Esophagus muscularis mucosa (tissue), 4 donors: ENCODE results near the gene NIP7. TPM values are rescaled to one million over a fixed set of nuclear protein-coding genes. Genes with fewer than 3 reads are reported as not detected.
A peak's percentile ranks its signal among the peaks of the same experiment; 100 is the strongest.

Source experiments
- DNase-seq: peaks from one replicate; pipeline ENCODE4 v3.0.0-alpha.2; 2017; ENCODE audit errors: extremely low spot score
- H3K27ac ChIP-seq, 4 donors: fragments of 200-600 bp; sonication (generic); replicated peaks in 1 of 4; 1 replicate in 3 of 4; 2 replicates in 1 of 4; pipeline ENCODE4 v1.5.1; 2016 to 2019; ENCODE audit warnings: mild to moderate bottlenecking in 1 of 4
- H3K27me3 ChIP-seq, 4 donors: fragments of 200-600 bp; sonication (generic); one replicate each; pipeline versions ENCODE4 v1.5.1 to v1.6.0; 2016 to 2019
- H3K36me3 ChIP-seq, 4 donors: fragments of 200-600 bp; sonication (generic); one replicate each; pipeline ENCODE4 v1.5.1; 2016 to 2019
- H3K4me1 ChIP-seq, 4 donors: fragments of 200-600 bp; sonication (generic); one replicate each; pipeline ENCODE4 v1.5.1; 2016 to 2019
- H3K4me3 ChIP-seq, 4 donors: fragments of 200-600 bp; sonication (generic); 1 replicate in 2 of 4; 2 replicates in 2 of 4; pipeline ENCODE4 v1.5.1; 2016 to 2019; ENCODE audit warnings: mild to moderate bottlenecking in 4 of 4, moderate library complexity in 1 of 4
- H3K9me3 ChIP-seq, 4 donors: fragments of 200-600 bp; sonication (generic); 1 replicate in 3 of 4; 2 replicates in 1 of 4; pipeline ENCODE4 v1.5.1; 2016 to 2019
- EP300 ChIP-seq: sonication (generic); formaldehyde crosslinking; IDR thresholded peaks from one replicate; pipeline ENCODE4 v1.6.1; 2017; ENCODE audit warnings: antibody characterized with exemption
- POLR2A ChIP-seq: fragments of 450-650 bp; IDR thresholded peaks from one replicate; pipeline ENCODE4 v1.6.1; 2017; ENCODE audit warnings: antibody characterized with exemption, moderate library complexity, mild to moderate bottlenecking, low read depth
- POLR2AphosphoS5 ChIP-seq, 2 donors: sonication (generic); formaldehyde crosslinking; IDR thresholded peaks; one replicate each; pipeline ENCODE4 v1.6.1; 2017; ENCODE audit warnings: antibody characterized with exemption in 2 of 2
- WGBS: methylation state at CpG from one replicate; pipeline ENCODE4 v1.1.5; 2018; 5-methylcytosine and 5-hydroxymethylcytosine counted together
- intact Hi-C: fragments of 100-400 bp; cut with DNase I; formaldehyde crosslinking; loops from one replicate; pipeline ENCODE4 v1.15.1; 2023
- total RNA-seq, 4 donors: library from RNA; depleted of rRNA; stranded (reverse); fragments of >200 nt; gene quantifications; one replicate each; pipeline versions ENCODE4 v1.1.0 to v1.2.1, GENCODE V29; 2016
- TF ChIP-seq, protein P1 (sequence below), 3 experiments: fragments of 200-600 bp in 2 of 3; fragments of 450-650 bp in 1 of 3; sonication (generic) in 2 of 3; IDR thresholded peaks; one replicate each; pipeline ENCODE4 v1.5.1; 2017 to 2019; ENCODE audit warnings: antibody characterized with exemption in 3 of 3, mild to moderate bottlenecking in 2 of 3, moderate library complexity in 1 of 3

Gene NIP7
- total RNA-seq, 4 donors from 2014 or later, result 7.9 to 18.2 (median 11.3) TPM

DNA sequence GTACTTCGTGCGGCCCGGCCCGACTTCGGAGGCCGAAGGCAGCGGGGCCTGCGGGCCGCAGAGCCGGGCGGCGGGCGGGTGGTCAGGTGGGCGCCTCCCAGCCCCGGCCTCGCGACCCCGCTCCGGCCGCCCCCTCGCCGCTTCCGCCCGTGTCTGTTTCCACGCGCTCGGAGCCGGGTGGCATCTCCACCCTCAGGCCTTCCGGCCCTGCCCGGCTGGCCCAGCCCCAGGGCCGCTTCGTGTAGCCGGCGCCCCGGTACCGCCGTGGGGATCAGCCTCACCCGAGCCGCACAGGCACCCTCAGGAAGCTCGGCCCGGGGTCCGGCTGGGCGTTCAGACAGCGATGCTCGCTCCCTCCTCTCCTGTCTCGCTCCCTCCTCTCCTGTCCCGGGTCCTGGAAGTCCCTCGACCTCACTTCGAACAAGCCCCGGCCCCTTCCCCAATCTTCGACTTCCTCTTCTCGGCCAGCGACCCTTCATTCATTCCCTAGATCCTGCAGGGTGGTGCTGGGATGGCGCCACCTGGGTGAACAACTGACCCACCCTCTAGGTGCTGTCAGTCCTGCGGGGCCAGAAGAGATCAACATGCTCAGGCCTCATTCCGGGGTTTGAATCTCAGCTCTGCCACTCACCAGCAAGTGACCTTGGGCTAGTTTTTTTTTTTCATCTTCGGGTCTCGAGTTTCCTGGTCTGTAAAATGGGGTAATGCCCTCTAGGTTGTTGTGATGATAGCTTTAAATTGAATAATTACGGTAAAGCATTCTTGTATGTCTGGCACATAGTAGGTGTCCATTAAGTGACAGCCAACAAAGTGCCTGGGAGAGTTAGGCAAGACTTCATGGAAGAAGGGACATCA is 27.8 kb upstream of the NIP7 start:
- intact Hi-C loops, result no loop called here
- peak overlapping the region; percentile 82 to 94 (median 91) for H3K27ac ChIP-seq

DNA sequence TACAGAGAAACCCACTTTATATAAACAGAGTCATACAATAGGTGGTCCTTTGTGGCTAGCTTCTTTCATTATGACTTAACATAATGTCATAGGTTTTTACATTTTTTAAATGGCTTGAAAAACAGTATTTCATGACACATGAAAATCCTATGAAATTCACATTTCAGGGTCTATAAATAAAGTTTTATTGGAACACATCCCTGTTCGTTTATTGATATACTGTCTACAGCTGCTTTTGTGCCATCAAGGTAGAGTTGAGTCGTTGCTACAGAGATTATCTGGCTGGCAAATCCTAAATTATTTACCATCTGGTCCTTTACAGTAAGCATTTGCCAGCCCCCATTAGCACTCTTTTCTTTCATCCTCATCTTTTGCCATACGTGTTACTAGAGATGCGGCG is 26.1 kb upstream of the NIP7 start:
- Histone ChIP-seq H3K36me3 (peaks cover 35 to 54% (median 50%) of the 10 kb centered on the region in 4 donors), H3K4me1 (peaks cover 21 to 43% (median 35%) of the 10 kb centered on the region in 4 donors), H3K27ac (no peak overlapping the region), H3K4me3 (no peak overlapping the region), H3K27me3 (no peaks in the 10 kb centered on the region), H3K9me3 (no peaks in the 10 kb centered on the region)
- DNase-seq, result no peak
- 93% methylated on average over 5 of the region's 5 CpGs for WGBS
- intact Hi-C loops, result no loop called here
- TF ChIP-seq EP300, result no peak
- TF ChIP-seq, protein P1, sequence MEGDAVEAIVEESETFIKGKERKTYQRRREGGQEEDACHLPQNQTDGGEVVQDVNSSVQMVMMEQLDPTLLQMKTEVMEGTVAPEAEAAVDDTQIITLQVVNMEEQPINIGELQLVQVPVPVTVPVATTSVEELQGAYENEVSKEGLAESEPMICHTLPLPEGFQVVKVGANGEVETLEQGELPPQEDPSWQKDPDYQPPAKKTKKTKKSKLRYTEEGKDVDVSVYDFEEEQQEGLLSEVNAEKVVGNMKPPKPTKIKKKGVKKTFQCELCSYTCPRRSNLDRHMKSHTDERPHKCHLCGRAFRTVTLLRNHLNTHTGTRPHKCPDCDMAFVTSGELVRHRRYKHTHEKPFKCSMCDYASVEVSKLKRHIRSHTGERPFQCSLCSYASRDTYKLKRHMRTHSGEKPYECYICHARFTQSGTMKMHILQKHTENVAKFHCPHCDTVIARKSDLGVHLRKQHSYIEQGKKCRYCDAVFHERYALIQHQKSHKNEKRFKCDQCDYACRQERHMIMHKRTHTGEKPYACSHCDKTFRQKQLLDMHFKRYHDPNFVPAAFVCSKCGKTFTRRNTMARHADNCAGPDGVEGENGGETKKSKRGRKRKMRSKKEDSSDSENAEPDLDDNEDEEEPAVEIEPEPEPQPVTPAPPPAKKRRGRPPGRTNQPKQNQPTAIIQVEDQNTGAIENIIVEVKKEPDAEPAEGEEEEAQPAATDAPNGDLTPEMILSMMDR (IDR thresholded peaks at IDR 0.05), result no peak
- TF ChIP-seq POLR2A, result no peak
- no peak for TF ChIP-seq POLR2AphosphoS5 (IDR thresholded peaks at IDR 0.05)

More for the DNA sequence above, 27.8 kb upstream of the NIP7 start:
- H3K36me3 ChIP-seq, result peaks cover 19 to 37% (median 34%) of the 10 kb centered on the region in 4 donors
- 2% methylated on average over 26 of the region's 59 CpGs for WGBS
- no peaks in the 10 kb centered on the region for H3K9me3 ChIP-seq
- peaks cover 21 to 43% (median 35%) of the 10 kb centered on the region in 4 donors for H3K4me1 ChIP-seq
- no peak for DNase-seq
- no peak for TF ChIP-seq POLR2A
- no peak for TF ChIP-seq EP300
- no peaks in the 10 kb centered on the region for H3K27me3 ChIP-seq
- peak overlapping the region; percentile 76 to 97 (median 86) for H3K4me3 ChIP-seq

DNA sequence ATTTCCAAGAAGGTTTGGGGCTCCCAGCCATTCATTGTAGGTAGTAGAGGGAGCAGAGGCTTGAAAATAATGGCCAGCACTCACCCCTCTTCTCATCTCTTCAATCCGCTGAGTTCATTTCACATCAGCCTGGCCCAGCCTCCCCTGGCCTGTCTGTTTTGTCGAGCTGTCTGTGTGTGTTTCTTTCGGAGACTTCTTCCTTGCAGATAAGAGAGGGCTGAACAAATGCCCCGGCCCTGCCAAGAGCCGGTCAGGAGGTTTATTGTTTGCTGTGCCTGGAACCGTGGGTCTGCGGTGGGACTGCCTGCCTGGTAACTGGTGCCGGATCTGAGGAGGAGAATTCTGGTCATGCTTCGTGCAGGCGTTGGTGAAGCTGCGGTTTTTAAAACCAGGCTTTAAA is 25.0 kb upstream of the NIP7 start:
- TF ChIP-seq POLR2A (no peak), EP300 (no peak), POLR2AphosphoS5 (IDR thresholded peaks at IDR 0.05) (no peak)
- TF ChIP-seq, protein P1 (IDR thresholded peaks at IDR 0.05), result no peak
- peaks cover 45 to 65% (median 61%) of the 10 kb centered on the region in 4 donors for H3K36me3 ChIP-seq
- 87% methylated on average over 10 of the region's 11 CpGs for WGBS
- no peak overlapping the region for H3K27ac ChIP-seq
- intact Hi-C loops, result no loop called here
- H3K4me1 ChIP-seq, result peaks cover 21 to 43% (median 35%) of the 10 kb centered on the region in 4 donors
- H3K27me3 ChIP-seq, result no peaks in the 10 kb centered on the region
- H3K9me3 ChIP-seq, result no peaks in the 10 kb centered on the region
- no peak for DNase-seq
- no peak overlapping the region for H3K4me3 ChIP-seq

DNA sequence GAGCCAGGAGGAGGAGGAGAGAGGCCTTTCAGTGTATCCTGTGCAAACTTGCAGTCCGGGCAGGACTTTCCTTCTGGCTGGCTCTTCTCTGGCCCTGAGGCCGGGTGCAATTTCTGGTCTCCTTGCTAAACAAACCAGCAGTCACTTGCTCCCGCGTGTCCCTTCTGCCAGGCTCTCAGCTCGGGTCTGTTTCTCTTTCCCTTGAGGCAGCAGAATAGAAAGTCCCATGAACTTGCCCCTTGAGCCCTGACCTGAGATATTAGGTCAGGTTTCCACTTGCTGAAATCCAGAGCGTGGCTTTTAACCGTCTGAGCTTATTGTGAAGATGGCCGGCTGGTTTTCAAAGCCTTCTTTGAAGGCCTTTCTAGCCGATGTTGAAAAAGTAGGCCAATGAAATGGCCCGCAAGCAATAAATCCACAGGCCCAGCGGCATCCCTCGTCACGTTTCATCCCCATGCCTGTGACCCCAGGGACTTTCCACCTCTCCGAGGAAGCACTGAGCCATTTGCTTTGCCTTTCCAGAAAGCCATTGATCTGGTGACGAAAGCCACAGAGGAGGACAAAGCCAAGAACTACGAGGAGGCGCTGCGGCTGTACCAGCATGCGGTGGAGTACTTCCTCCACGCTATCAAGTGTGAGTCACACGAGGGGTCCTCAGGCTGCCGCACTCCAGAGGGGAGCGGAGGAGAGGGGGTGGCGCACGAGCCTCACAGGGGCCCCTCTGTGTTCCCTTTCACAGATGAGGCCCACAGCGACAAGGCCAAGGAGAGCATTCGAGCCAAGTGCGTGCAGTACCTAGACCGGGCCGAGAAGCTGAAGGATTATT is 23.9 kb upstream of the NIP7 start:
- Histone ChIP-seq H3K27me3 (no peaks in the 10 kb centered on the region), H3K27ac (no peak overlapping the region), H3K9me3 (no peaks in the 10 kb centered on the region), H3K36me3 (peaks cover 57 to 77% (median 72%) of the 10 kb centered on the region in 4 donors), H3K4me3 (no peak overlapping the region), H3K4me1 (peaks cover 21 to 38% (median 31%) of the 10 kb centered on the region in 4 donors)
- intact Hi-C loops, result no loop called here
- no peak for DNase-seq
- 94% methylated on average over 26 of the region's 30 CpGs for WGBS
- no peak for TF ChIP-seq POLR2A
- no peak for TF ChIP-seq POLR2AphosphoS5 (IDR thresholded peaks at IDR 0.05)
- no peak for TF ChIP-seq EP300
- TF ChIP-seq, protein P1 (IDR thresholded peaks at IDR 0.05), result no peak

DNA sequence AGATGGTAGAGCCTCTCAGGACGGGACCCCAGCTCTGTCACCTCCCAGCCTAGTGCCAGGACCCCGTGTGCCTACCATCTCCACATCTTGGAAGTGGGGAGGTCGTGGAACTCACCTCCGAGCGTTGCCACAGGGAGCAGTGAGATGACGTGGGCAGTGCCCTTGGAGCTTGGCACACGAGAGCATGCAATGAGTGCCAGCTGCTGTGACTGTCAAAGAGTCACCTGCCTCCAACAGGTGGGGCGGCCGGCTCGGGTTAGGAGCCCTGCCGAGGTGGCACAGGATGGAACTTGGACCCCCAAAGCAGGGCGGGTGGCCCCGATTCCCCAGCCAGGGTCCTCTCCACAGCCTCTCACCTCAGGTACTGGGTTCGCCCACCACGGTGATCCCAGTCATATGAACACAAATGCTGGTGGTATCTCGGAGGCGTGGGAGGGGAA is 23.0 kb upstream of the NIP7 start:
- 92% methylated on average over 15 of the region's 17 CpGs for WGBS

More for the DNA sequence above, 23.0 kb upstream of the NIP7 start:
- no peak for TF ChIP-seq EP300
- no peak for TF ChIP-seq POLR2A
- TF ChIP-seq, protein P1 (IDR thresholded peaks at IDR 0.05), result no peak
- no peak for TF ChIP-seq POLR2AphosphoS5 (IDR thresholded peaks at IDR 0.05)
- no peak for DNase-seq
- intact Hi-C loops, result no loop called here
- no peak overlapping the region for H3K4me3 ChIP-seq
- no peak overlapping the region for H3K27ac ChIP-seq
- no peaks in the 10 kb centered on the region for H3K9me3 ChIP-seq
- H3K4me1 ChIP-seq, result peaks cover 21 to 36% (median 30%) of the 10 kb centered on the region in 4 donors
- H3K36me3 ChIP-seq, result peaks cover 66 to 86% (median 82%) of the 10 kb centered on the region in 4 donors
- H3K27me3 ChIP-seq, result no peaks in the 10 kb centered on the region
